ENCODE measurements around the gene DCTN2.

Gene DCTN2

DNA sequence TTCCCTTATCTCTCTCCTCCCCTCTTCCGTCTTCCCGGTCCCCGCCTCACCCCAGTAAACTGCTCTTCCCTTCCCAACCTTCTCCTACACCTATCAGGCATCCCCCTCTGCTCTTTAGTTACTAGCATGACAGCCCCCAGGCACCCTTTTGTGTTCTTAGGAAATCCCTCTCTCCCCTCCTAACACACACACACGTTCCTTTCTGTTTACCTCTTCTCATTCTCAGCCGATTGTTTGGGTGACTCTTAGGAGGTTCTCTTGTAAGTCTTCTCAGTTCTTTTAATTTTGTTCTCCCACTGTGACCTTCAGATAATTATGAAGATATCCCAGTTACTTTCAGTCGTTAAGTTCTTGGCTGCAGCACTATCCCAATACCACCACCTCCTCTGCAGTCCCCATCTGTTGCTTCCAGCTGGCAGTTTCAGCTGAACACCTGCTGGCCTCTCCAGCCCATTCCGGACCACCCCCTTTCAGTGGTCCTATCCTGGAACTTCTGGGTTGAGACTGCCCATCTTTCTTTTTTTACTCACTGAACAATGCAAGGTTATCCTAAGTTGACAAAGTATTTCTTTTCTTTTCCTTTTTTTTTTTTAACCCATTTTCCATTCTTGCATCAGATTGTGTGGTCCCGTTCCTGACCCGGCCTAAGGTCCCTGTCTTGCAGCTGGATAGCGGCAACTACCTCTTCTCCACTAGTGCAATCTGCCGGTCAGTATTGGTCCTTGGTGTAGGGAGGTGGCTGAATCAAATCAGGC is 58.4 kb downstream of the DCTN2 start:
- no peak for DNase-seq (ENCODE audit: low spot score)

GRCh38 chr12:57487597-57488401 is 59.2 kb downstream of the DCTN2 start, which contains the start of gene MARS1:
Gene MARS1 (plus strand): TSS chr12:57488068. CDS start chr12:57488091, 23 bp downstream.
- DNase-seq (ENCODE audit: low spot score), result peak; percentile 99

- no peak for DNase-seq (ENCODE audit: low spot score)
These were observed 59.9 kb downstream of the DCTN2 start for GRCh38 chr12:57487055-57487596.

- no peak for DNase-seq (ENCODE audit: low spot score)
These were observed 61.3 kb downstream of the DCTN2 start for GRCh38 chr12:57485695-57486094.

- no peak for DNase-seq (ENCODE audit: low spot score)
These were observed 63.5 kb downstream of the DCTN2 start for GRCh38 chr12:57483466-57483865.

GRCh38 chr12:57481671-57482070 is 65.3 kb downstream of the DCTN2 start:
- no peak for DNase-seq (ENCODE audit: low spot score)
